HUDEP-2 (cell line): ENCODE results near the gene CTBP1.

Experiments
- DNase-seq, 76 experiments: peaks; one replicate each; lab custom pipeline; 2025; ENCODE audit not compliant: unreplicated experiment in 76 of 76; lab: John Stamatoyannopoulos, UW

The CTBP1 gene

GRCh38 chr4:1179089-1179441 is 69.9 kb downstream of the CTBP1 start:
- peak in 7 of 76 experiments; percentile 8 to 18 (median 15) for DNase-seq

DNA sequence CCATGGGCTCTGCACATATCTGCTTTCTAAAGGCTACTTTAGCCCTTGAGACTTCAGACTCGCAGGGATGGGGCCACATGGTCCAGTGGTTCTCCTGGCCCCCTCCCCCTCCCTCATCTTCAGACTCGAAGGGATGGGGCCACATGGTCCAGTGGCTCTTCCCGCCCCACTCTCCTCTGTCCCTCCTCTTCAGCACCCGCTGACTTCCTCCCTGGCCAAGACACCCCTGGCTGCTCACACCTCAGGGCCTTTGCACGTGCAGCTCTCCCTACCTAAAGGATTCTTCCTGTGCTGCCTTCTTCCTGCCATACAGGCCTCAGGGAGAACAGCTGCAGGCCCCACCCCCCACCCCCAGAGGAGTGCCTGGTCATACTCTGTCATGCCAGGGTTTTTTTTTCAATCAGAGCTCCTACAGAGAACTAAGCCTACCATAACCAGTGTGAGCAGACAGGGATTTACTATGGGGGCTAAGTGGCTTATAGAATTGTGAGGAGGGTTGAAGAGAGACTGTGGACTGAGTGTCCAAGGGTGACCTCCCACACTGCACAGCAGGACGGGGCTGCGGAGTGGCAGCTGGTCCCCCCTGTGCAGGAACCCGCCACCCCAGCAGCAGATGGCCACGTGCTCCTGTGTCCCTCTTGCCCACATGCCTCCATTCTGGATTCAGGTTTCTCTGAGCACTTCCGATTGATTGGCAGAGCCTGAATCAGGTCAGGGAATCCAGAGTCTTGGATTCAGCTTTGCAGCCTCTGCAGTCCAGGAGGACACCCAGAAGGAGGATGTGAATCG is 70.4 kb downstream of the CTBP1 start:
- no peak for DNase-seq

DNA sequence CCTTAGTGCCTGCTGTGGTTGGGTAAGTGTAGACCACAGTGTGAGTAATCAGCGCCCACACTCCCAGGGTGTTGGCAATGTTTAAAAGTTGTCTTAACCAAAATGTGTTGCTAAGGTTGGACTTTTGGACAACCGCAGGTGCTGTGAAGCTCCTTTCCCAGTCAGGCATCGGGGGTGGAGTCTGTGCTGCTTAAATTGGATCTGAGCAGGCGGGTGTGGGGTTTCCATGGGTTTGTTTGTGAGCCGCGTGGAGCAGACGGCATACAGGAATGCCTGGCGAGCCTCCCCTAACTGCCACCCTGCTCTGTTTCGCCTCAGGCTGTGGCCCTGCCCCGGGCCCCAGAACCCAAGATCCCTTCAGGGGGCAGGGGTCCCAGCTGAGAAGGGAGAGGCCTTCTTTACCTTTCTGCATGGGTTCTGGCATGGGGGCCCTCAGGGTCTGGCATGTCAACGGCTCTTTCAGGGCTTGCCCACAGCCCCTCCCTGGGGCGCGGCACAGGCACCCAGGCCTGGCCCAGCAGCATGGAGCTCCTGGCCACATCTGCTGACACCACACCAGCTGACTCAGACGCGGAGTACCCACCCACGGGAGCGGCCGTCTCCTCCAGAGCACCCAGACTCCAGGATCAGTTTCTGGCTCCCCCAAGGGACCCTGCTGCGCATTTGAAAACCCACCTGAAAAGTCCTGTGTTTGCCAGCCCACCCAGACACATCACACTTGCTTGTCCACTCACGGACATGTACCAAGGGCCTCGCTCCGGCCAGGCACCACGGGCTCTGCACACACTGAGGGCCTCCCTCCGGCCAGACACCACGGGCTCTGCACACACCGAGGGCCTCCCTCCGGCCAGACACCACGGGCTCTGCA is 71.4 kb downstream of the CTBP1 start:
- peak in 59 of 76 experiments; percentile 6 to 71 (median 41) for DNase-seq

DNA sequence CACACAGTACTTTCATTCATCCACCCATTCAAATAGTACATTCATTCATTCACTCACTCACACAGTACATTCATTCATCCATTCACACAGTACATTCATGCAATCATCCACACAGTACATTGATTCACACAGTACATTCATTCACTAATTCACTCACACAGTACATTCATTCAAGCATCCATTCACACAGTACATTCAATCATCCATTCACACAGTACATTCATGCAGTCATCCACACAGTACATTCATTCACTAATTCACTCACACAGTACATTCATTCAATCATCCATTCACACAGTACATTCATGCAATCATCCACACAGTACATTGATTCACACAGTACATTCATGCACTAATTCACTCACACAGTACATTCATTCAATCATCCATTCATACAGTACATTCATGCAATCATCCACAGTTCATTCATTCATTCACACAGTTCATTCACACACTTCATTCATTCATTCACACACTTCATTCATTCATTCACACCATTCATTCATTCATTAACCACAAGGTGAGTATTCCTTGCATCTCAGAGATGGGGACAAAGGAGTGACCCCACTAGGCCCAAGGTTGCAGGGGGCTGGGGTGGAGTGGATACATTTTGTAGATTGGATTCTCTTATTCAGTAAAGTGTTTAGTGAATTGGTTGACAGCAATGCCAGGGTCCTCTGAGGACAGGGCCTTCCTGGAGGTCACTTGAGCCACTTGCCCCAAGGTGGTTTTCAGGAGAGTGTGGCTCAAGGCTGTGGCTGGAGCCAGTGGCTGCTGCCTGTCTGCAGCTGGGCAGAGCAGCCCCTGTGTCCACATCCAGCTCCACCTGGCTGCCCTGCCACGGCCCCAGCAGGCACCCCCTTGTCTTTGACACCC is 72.3 kb downstream of the CTBP1 start:
- DNase-seq = no peak

DNA sequence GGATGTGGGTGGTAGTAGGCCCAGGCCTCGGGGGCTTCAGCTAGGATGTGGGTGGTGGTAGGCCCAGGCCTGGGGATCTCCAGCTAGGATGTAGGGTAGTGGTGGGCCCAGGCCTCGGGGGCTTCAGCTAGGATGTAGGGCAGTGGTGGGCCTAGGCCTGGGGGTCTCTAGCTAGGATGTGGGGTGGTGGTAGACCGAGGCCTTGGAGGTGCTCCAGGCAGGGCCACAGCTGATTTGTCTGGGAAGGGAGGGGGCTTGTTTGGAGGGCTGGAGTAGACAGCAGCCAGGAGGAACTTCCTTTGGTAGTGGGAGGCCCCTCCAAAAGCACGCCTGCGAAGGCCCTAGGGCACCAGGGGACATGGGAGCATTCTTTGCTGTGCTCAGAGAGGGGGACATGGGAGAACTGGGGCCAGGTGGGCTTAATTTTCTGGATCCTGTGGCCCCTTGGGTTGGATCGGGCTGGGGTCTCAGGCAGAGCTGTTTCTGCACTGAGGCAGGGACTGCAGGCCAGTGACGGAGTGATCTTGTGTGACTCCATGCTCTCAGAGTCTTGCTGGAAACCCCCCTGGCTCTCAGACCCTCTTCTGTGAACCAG is 73.2 kb downstream of the CTBP1 start:
- DNase-seq = no peak

DNA sequence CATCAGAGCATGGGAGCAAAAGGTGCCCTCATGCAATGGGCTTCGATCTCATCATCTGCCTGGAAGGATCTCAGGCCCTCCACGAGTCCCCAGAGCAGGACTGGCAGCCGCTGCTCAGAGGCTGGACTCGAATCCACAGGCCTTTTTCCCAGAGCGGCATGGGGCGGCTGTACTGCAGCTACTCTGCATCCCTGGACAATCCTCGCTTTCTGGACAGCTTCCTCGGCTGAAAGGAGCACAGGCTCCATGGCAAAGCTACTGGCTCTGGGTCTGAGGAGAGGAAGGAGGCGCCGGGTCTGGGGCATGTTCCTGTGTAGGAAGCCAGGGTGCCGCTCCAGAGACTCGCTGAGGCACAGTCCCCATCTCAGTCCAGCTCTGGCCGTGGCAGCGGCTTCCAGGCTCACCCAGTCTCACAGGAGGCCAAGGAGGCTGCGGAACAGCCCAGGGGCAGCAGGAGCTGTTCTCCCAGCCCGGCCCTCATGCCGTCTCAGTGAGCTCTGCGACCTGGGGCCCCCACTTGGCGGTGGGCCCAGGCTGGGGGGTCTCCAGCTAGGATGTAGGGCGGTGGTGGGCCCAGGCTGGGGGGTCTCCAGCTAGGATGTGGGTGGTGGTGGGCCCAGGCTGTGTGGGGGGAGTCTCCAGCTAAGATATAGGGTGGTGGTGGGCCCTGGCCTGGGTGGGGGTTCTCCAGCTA is 73.8 kb downstream of the CTBP1 start:
- no peak for DNase-seq

- no peak for DNase-seq
These were observed 75.8 kb downstream of the CTBP1 start for GRCh38 chr4:1172971-1173757.

DNA sequence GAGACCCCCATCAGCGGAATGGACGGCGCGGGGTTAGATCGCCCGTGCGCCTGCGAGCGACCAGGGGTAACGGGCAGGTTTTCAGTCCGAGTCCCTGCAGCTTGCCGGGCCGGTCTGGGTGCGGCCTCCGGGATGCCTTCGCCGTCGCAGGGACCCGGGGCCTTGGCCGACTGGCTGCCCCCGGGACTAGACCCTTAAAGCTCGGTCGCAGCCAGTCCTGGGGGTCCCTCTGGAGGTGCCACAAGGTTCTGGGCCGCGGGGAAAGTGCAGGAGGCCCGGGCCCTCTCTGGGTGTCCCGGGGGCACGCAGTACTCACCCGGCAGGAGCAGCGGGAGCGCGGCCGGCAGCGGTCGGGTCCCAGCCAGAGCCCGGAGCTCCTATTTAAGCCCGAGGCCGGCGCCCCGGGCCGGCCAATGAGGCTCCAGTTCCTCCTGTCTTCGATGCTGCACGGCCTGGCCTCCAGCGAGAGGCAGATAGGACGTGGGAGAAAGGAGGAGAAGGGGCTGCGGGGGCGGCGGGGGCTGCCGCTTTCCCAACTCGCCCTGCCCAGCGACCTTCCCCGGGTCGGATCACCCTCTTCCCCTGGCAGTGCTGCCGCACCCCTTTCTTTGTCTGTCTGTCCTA is 76.6 kb downstream of the CTBP1 start, which contains the start of gene SPON2:
SPON2 (minus strand) TSS at position 356 of the 624 bp plus-strand sequence.
- peak in 2 of 76 experiments; percentile 12 to 21 for DNase-seq

- no peak for DNase-seq
These were observed 77.4 kb downstream of the CTBP1 start for GRCh38 chr4:1171311-1172227.

GRCh38 chr4:1170976-1171310 is 78.0 kb downstream of the CTBP1 start:
- no peak for DNase-seq

DNA sequence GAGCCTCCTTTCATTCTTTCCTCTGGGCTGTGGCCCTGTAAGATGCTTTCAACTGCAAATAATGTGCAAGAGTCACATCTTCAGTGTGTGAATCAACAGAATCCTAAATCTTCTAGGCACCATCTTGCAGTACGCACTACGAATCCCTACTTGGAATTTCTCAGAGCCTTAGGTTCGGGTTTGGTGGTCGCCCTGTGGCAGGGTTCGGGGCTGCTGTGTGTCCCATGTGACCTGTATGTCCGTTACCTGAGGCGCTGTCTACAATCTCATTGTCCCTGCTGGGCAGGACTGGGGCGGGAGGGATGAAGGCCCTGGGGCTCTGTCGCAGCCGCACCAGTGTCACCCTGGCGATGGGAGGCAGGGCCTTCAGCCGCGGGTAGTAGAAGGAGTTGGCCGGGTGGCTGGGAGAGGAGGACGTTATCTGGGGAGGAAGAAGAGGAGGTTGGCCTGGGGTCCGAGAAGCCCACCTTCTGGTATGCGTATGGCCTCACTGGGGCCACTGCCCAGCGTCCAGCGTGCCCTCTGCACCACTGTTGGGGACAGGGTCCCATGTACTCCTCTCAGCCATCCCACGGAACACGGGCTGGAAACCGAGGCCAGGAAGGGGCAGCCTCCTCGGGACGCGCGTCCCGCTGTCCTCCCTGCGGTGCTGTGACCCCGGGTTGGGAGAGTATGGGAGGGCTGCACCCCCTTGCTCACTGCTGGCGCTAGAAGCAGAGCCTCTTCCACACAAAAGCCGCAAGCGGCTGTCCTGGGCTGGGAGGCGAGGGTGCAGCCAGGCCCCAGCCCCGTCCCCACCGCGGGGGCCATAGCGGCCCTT is 78.6 kb downstream of the CTBP1 start:
- no peak for DNase-seq

DNA sequence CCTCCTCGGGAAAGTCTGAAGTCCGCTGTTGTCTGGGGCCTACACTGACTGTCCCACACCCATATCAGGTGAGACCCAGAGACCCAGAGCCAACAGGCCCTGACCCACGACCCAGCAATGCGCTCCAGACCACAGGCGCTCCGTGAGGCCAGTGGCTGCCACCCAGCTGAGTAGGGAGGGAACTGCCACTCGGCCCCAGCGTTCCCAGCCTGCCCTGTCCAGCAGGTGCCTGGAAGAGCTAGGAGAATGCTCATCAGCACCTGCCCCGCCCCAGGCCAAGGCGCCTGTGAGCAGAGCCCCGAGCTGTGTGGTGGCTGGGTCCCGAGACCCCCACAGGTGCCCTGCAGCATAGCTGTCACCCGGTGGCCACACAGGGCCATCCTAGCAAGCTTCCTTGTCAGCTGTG is 79.2 kb downstream of the CTBP1 start:
- no peak for DNase-seq

DNA sequence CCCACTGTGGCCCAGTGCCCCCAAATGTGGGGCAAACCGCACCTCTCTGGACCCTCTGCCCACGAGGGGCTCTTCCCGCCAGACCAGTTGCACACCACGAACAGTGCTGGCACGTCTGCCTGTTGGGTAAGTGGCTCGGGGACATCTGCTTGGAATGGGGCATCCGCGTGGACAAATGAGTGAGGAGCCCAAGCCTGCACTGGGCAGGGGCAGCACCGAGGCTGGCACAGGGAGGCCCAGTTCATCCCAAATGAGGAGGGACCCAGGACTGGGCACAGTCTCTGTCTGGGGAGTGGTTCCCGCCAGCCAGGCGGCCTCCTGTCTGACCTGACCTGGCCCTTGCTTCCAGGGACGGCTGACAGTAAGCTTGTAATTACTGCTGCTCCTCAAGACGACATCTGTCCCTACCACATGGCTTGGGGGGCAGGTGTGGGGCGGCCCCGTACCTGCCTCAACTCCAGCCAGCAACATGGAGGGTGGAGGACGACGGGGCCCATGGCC is 79.7 kb downstream of the CTBP1 start:
- DNase-seq = no peak

DNA sequence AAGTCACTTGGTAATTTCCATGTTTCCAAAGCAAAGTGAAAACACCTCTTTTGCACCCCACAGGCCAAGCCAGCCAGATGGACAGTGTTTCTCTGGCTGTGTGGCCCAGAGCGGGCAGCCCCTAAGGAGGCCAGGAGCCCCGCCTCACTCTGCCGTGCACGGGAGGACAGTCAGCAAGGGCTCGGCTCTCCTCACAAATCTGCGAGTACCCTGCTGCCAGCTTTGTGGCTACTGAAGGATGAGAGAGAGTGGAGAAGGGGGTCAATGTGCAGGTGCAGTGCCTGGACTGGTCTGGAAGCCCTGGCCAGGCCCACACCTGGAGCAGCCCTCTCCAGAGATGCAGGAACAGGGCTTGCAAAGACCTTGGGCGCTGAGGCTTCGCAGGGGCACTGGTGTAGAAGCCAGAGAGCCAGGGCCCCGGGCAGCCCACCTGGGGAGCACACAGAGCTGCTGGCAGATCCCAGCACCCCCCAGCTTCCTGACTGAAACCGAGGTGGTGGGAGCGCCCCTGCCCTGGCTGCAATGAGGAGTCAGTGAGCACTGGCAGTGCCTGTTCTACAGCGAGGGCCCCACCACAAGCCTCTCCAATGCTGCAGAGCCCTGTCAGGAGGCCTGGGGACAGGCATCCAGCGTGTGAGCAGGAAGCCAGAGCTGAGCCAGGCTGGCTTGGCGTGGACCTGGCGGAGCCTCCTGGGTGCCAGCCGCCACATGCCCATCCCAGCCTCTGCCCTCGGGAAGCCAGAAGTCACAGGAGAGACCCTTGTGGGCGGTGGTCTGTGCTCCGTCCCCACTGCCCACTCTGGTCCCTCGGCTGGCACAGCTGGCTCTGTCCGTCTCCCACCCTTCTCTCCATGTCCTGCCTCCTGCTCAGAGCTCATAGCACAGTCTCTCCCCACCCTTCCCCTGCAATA is 80.5 kb downstream of the CTBP1 start:
- no peak for DNase-seq

DNA sequence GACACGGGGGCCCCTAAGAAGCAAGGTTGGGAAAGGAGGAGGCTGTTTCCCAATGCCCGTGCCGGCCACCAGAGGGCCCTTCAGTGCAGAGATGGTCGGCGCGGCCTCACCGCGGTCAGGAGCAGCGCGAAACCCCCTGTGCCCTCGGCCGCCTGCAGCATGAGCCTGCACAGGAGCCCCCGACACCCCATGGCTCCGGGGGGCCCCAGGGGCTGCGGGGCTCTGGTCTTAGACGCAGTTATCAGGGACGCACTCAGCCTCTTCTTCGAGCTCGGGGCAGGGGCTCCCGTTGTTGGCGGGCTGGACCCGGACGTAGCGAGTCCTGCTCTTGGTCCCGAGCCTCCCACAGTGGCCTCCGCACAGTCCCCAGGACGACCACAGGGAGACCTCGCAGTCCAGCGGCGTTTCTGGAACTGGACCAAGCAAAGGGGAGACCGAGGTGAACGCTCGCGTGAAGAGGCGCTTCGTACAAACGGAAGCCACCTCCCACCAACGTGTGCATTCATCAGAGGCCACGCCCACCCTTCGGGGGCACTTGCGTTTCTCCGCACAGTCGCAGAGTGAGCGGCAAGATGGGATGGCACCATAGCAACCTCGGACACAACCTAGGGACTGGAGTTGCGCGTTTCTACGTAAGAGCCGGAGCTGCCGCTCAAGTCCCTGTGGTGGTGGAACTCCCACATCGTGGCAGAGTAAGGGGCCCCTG is 81.5 kb downstream of the CTBP1 start:
- peak in 41 of 76 experiments; percentile 2 to 64 (median 31) for DNase-seq
